Glomerular endothelial cell (primary cell): ENCODE data around the gene TOP1. TPM values are rescaled to one million over a fixed set of nuclear protein-coding genes. Genes with fewer than 3 reads are reported as not detected.
"Not testable (repeated sequence)": the region's sequence is repeated elsewhere in the genome, so short reads cannot be mapped to it uniquely, and the experiment has no call there.

Source experiments
- DNase-seq: peaks from one replicate; pipeline ENCODE4 v3.0.0-alpha.2; 2011; ENCODE audit warnings: low read depth, low spot score; ENCODE audit errors: extremely low read depth
- total RNA-seq: library from RNA; depleted of rRNA; stranded (reverse); fragments of >200 nt; gene quantifications from 2 replicates; pipeline ENCODE4 v1.2.3, GENCODE V29; 2015

TOP1 gene
- total RNA-seq, 1 donor from 2014 or later, result 42.1 TPM

- DNase-seq, result peak; percentile 91
These were observed 25.3 kb upstream of the TOP1 start for GRCh38 chr20:41003143-41003935.

GRCh38 chr20:41003936-41004294 is 24.7 kb upstream of the TOP1 start:
- not testable (repeated sequence) for DNase-seq

GRCh38 chr20:41004531-41005360 is 23.9 kb upstream of the TOP1 start:
- DNase-seq, result no peak

GRCh38 chr20:41005361-41005729 is 23.3 kb upstream of the TOP1 start:
- peak; percentile 98 for DNase-seq

- DNase-seq, result no peak
These were observed 22.3 kb upstream of the TOP1 start for GRCh38 chr20:41006126-41006935.

GRCh38 chr20:41006936-41007474 is 21.6 kb upstream of the TOP1 start:
- no peak for DNase-seq

GRCh38 chr20:41007481-41007880 is 21.1 kb upstream of the TOP1 start:
- no peak for DNase-seq

GRCh38 chr20:41009946-41010345 is 18.7 kb upstream of the TOP1 start:
- DNase-seq, result no peak

GRCh38 chr20:41011551-41012067 is 17.0 kb upstream of the TOP1 start:
- no peak for DNase-seq

GRCh38 chr20:41014561-41015088 is 14.0 kb upstream of the TOP1 start:
- no peak for DNase-seq

- no peak for DNase-seq
These were observed 11.1 kb upstream of the TOP1 start for GRCh38 chr20:41017448-41018042.

GRCh38 chr20:41018153-41018552 is 10.5 kb upstream of the TOP1 start:
- DNase-seq, result no peak

GRCh38 chr20:41023549-41023948 is 5.1 kb upstream of the TOP1 start:
- no peak for DNase-seq

- DNase-seq, result no peak
These were observed 1.3 kb upstream of the TOP1 start for GRCh38 chr20:41027366-41027765.

GRCh38 chr20:41027872-41028358 is 707 bp upstream of the TOP1 start:
- no peak for DNase-seq

- DNase-seq, result no peak
These were observed 704 bp downstream of the TOP1 start for GRCh38 chr20:41029150-41029901.

- no peak for DNase-seq
These were observed 1.4 kb downstream of the TOP1 start for GRCh38 chr20:41030061-41030460.

- DNase-seq, result no peak
These were observed 2.1 kb downstream of the TOP1 start for GRCh38 chr20:41030531-41031242.

- DNase-seq, result no peak
These were observed 2.6 kb downstream of the TOP1 start for GRCh38 chr20:41031243-41031619.
